Stimulated activated CD4-positive, alpha-beta T cell treated with anti-CD3 and anti-CD28 coated beads, Interleukin-4, amount 100 ng/mL, for 24 hours (primary cell): ENCODE data around the gene KDM4D.
"Not testable (repeated sequence)": the region's sequence is repeated elsewhere in the genome, so short reads cannot be mapped to it uniquely, and the experiment has no call there.

ENCODE experiments used
- DNase-seq: peaks from one replicate; pipeline ENCODE4 v3.0.0-alpha.2; 2020

The KDM4D gene

GRCh38 chr11:94959179-94959578 lies 14.3 kb upstream of the KDM4D start:
- no peak for DNase-seq

- DNase-seq: no peak
These were observed 13.0 kb upstream of the KDM4D start for GRCh38 chr11:94960488-94960887.

- no peak for DNase-seq
These were observed 12.3 kb upstream of the KDM4D start for GRCh38 chr11:94961255-94961654.

- no peak for DNase-seq
These were observed 8.6 kb upstream of the KDM4D start for GRCh38 chr11:94964934-94965333.

- no peak for DNase-seq
These were observed 5.1 kb upstream of the KDM4D start for GRCh38 chr11:94968334-94968958.

GRCh38 chr11:94972700-94973098 lies 810 bp upstream of the KDM4D start:
- DNase-seq: no peak

GRCh38 chr11:94974178-94974577 lies 669 bp downstream of the KDM4D start:
- no peak for DNase-seq

- DNase-seq: no peak
These were observed 2.1 kb downstream of the KDM4D start for GRCh38 chr11:94975599-94975998.

- DNase-seq: no peak
These were observed 13.9 kb downstream of the KDM4D start for GRCh38 chr11:94987378-94987777.

GRCh38 chr11:94988748-94989147 lies 15.2 kb downstream of the KDM4D start:
- no peak for DNase-seq

GRCh38 chr11:94993400-94993943 lies 20.0 kb downstream of the KDM4D start:
- DNase-seq: no peak

- no peak for DNase-seq
These were observed 23.9 kb downstream of the KDM4D start for GRCh38 chr11:94997437-94997836.

- DNase-seq: no peak
These were observed 24.8 kb downstream of the KDM4D start for GRCh38 chr11:94998285-94998684.

- DNase-seq: no peak
These were observed 30.2 kb downstream of the KDM4D start for GRCh38 chr11:95003716-95004115.

GRCh38 chr11:95005642-95006041 lies 32.1 kb downstream of the KDM4D start:
- DNase-seq: no peak

GRCh38 chr11:95011376-95011775 lies 37.9 kb downstream of the KDM4D start:
- DNase-seq: no peak

GRCh38 chr11:95014184-95014821 lies 40.8 kb downstream of the KDM4D start:
- no peak for DNase-seq

- DNase-seq: no peak
These were observed 42.6 kb downstream of the KDM4D start for GRCh38 chr11:95016139-95016538.

- DNase-seq: not testable (repeated sequence)
These were observed 48.0 kb downstream of the KDM4D start for GRCh38 chr11:95021468-95021867.

GRCh38 chr11:95024958-95025357 lies 51.4 kb downstream of the KDM4D start, which contains the start of gene KDM4E:
TSS of gene KDM4E (plus strand) at chr11:95025258. CDS start at chr11:95025558, 300 bp downstream.
- no peak for DNase-seq

- not testable (repeated sequence) for DNase-seq
These were observed 52.1 kb downstream of the KDM4D start for GRCh38 chr11:95025594-95025993.

- no peak for DNase-seq
These were observed 54.8 kb downstream of the KDM4D start for GRCh38 chr11:95028357-95028756.

- DNase-seq: no peak
These were observed 59.5 kb downstream of the KDM4D start for GRCh38 chr11:95033051-95033450.

- DNase-seq: no peak
These were observed 61.8 kb downstream of the KDM4D start for GRCh38 chr11:95035316-95035715.
